Fibroblast of pulmonary artery (primary cell): ENCODE results near the gene ZNF585A.
"Not testable (repeated sequence)": the region's sequence is repeated elsewhere in the genome, so short reads cannot be mapped to it uniquely, and the experiment has no call there.

Experiments used
- DNase-seq: peaks from one replicate; pipeline ENCODE4 v3.0.0-alpha.2; 2010; ENCODE audit warnings: low read depth
- H3K4me3 ChIP-seq: replicated peaks from 2 replicates; pipeline ENCODE4 v1.5.1; 2011; ENCODE audit warnings: low read depth, mild to moderate bottlenecking, control low read depth, low read length, moderate library complexity
- CTCF ChIP-seq: IDR thresholded peaks from 2 replicates; pipeline ENCODE4 v1.5.1; 2011; ENCODE audit warnings: mild to moderate bottlenecking, control low read depth, low read length, inconsistent platforms; ENCODE audit errors: missing control alignments

Gene ZNF585A

DNA sequence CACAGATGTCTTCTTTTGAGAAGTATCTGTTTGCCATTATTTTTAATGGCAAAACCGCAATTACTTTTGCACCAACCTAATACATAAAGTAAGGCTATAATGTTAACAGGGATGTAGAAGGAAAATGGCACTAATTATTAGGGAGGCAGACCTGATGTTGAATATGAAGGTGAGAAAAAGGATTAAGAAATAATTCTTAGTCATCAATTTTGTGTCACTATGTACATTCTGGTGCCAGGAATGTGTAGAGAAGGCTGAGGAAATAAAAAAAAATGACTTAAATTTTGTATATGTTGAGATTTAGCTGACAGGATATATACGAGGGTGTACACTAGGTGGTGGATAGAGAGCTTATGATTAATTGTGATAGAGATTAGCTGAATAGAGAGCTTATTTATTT is 25.3 kb upstream of the ZNF585A start:
- no peak for TF ChIP-seq CTCF
- DNase-seq, result no peak
- H3K4me3 ChIP-seq, result no peak overlapping the region

DNA sequence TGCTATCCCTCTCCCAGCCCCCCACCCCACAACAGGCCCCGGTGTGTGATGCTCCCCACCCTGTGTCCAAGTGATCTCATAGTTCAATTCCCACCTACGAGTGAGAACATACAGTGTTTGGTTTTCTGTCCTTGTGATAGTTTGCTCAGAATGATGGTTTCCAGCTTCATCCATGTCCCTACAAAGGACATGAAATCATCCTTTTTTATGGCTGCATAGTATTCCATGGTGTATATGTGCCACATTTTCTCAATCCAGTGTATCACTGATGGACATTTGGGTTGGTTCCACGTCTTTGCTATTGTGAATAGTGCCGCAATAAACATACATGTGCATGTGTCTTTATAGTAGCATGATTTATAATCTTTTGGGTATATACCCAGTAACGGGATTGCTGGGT is 24.6 kb upstream of the ZNF585A start:
- DNase-seq, H3K4me3 ChIP-seq: not testable (repeated sequence)

GRCh38 chr19:37195248-37195647 is 22.8 kb upstream of the ZNF585A start:
- H3K4me3 ChIP-seq, DNase-seq: not testable (repeated sequence)

GRCh38 chr19:37186071-37186470 is 13.6 kb upstream of the ZNF585A start:
- H3K4me3 ChIP-seq, DNase-seq: not testable (repeated sequence)

DNA sequence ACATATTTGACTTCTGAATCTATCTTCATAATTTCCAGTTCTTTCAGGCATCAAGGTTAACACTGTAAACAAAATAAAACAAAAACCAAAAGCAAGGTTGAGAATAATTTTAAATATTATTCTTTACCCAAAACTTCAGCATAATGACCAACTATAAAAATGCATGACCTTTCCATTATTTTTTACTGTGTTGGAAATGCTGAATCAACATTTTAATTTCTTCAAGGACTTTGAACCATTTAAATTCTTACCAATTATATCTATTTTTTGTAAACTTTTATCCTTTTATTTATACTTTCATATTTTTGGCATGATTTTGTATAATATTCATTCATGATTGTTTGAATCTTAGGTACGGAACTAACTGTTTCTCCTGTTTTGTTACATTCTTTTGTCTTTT is 6.9 kb downstream of the ZNF585A start:
- no peak for TF ChIP-seq CTCF
- no peak for DNase-seq
- no peak overlapping the region for H3K4me3 ChIP-seq

GRCh38 chr19:37160153-37160552 is 12.3 kb downstream of the ZNF585A start:
- DNase-seq, result no peak
- no peak overlapping the region for H3K4me3 ChIP-seq
- no peak for TF ChIP-seq CTCF

GRCh38 chr19:37148214-37148613 is 24.3 kb downstream of the ZNF585A start:
- no peak for DNase-seq
- no peak overlapping the region for H3K4me3 ChIP-seq
- TF ChIP-seq CTCF, result no peak

GRCh38 chr19:37136111-37136510 is 36.4 kb downstream of the ZNF585A start:
- no peak for TF ChIP-seq CTCF
- DNase-seq, result no peak
- H3K4me3 ChIP-seq, result no peak overlapping the region

- no peak for TF ChIP-seq CTCF
- no peak overlapping the region for H3K4me3 ChIP-seq
- no peak for DNase-seq
Observed at GRCh38 chr19:37128821-37129177, 43.7 kb downstream of the ZNF585A start.
